WTC11 (cell line): Measurements from ENCODE around the gene DNAJB8. TPM values are rescaled to one million over a fixed set of nuclear protein-coding genes. Genes with fewer than 3 reads are reported as not detected.

Experiments
- ATAC-seq: fragments of 200-7000 bp; cut with Tn5 transposase; 2 replicates; pipeline ENCODE4 v1.10.0; 2021; ENCODE audit warnings: mild to moderate bottlenecking, moderate library complexity
- CTCF ChIA-PET: fragments of 300-600 bp; sonication (Branson Sonifier 250); formaldehyde crosslinking; loops from one replicate; lab custom pipeline; 2021; ENCODE audit warnings: antibody characterized with exemption; lab: Charles Lee
- POLR2A ChIA-PET: fragments of 350-600 bp; sonication (Branson Sonifier 250); formaldehyde crosslinking; loops from one replicate; lab custom pipeline; 2021; ENCODE audit warnings: antibody characterized with exemption; lab: Charles Lee
- DNase-seq: peaks from one replicate; pipeline ENCODE4 v3.0.0; 2021; ENCODE audit warnings: low spot score
- H3K27ac Mint-ChIP-seq: 2 replicates; pipeline ENCODE4 v1.8.0; 2021; ENCODE audit warnings: mixed read lengths
- H3K27me3 Mint-ChIP-seq: 2 replicates; pipeline ENCODE4 v1.8.0; 2021; ENCODE audit warnings: low read depth, mild to moderate bottlenecking, moderate library complexity, mixed read lengths
- H3K36me3 Mint-ChIP-seq: 2 replicates; pipeline ENCODE4 v1.8.0; 2021; ENCODE audit warnings: mixed read lengths
- H3K4me1 Mint-ChIP-seq: 2 replicates; pipeline ENCODE4 v1.8.0; 2022; ENCODE audit warnings: mixed read lengths
- H3K4me3 Mint-ChIP-seq: 2 replicates; pipeline ENCODE4 v1.8.0; 2021; ENCODE audit warnings: mild to moderate bottlenecking, moderate library complexity, mixed read lengths
- H3K9me3 Mint-ChIP-seq: 2 replicates; pipeline ENCODE4 v1.8.0; 2021; ENCODE audit warnings: mixed read lengths
- CTCF ChIP-seq: fragments of 200-600 bp; IDR thresholded peaks from 2 replicates; pipeline ENCODE4 v1.8.0; 2022; ENCODE audit warnings: antibody characterized with exemption
- E2F1 ChIP-seq: sonication (generic); formaldehyde crosslinking; IDR thresholded peaks from 2 replicates; pipeline ENCODE4 v1.8.0; 2022; ENCODE audit warnings: mild to moderate bottlenecking, missing genetic modification reagents
- ELF4 ChIP-seq: sonication (generic); formaldehyde crosslinking; IDR thresholded peaks from 2 replicates; pipeline ENCODE4 v1.8.1; 2022; ENCODE audit warnings: low read depth, mild to moderate bottlenecking, moderate library complexity, missing genetic modification reagents
- ETV6 ChIP-seq: sonication (generic); formaldehyde crosslinking; IDR thresholded peaks from 2 replicates; pipeline ENCODE4 v1.8.1; 2022; ENCODE audit warnings: mild to moderate bottlenecking, missing genetic modification reagents
- GTF2I ChIP-seq: fragments of 250-450 bp; sonication (Bioruptor Pico); conservative IDR thresholded peaks from 2 replicates; pipeline ENCODE4 v1.4.0; 2021; ENCODE audit warnings: mild to moderate bottlenecking
- IRF1 ChIP-seq: sonication (generic); formaldehyde crosslinking; IDR thresholded peaks from 2 replicates; pipeline ENCODE4 v1.8.0; 2023; ENCODE audit warnings: missing genetic modification reagents
- JUN ChIP-seq: sonication (generic); formaldehyde crosslinking; IDR thresholded peaks from 2 replicates; pipeline ENCODE4 v1.8.0; 2023; ENCODE audit warnings: mild to moderate bottlenecking, missing genetic modification reagents
- NR1H2 ChIP-seq: sonication (generic); formaldehyde crosslinking; IDR thresholded peaks from 2 replicates; pipeline ENCODE4 v1.9.0; 2021; ENCODE audit warnings: mild to moderate bottlenecking, moderate library complexity, missing genetic modification reagents
- PREB ChIP-seq: sonication (generic); formaldehyde crosslinking; IDR thresholded peaks from 2 replicates; pipeline ENCODE4 v1.8.1; 2022; ENCODE audit warnings: mild to moderate bottlenecking, missing genetic modification reagents, moderate library complexity, borderline replicate concordance
- RELA ChIP-seq: sonication (generic); formaldehyde crosslinking; IDR thresholded peaks from 2 replicates; pipeline ENCODE4 v1.8.1; 2022; ENCODE audit warnings: missing genetic modification reagents, mild to moderate bottlenecking, borderline replicate concordance
- TCF7 ChIP-seq: sonication (generic); formaldehyde crosslinking; IDR thresholded peaks from 2 replicates; pipeline ENCODE4 v1.8.0; 2022; ENCODE audit warnings: mild to moderate bottlenecking, low read depth, missing genetic modification reagents, moderate library complexity
- ZNF232 ChIP-seq: sonication (generic); formaldehyde crosslinking; IDR thresholded peaks from 2 replicates; pipeline ENCODE4 v1.8.0; 2022; ENCODE audit warnings: mild to moderate bottlenecking, missing genetic modification reagents
- ZNF281 ChIP-seq: sonication (generic); formaldehyde crosslinking; IDR thresholded peaks from 2 replicates; pipeline ENCODE4 v1.8.0; 2023; ENCODE audit warnings: mild to moderate bottlenecking, missing genetic modification reagents
- total RNA-seq: library from RNA; stranded (reverse); gene quantifications from 3 replicates; pipeline ENCODE4 v1.2.3, GENCODE V29; 2021
- TF ChIP-seq, protein P1 (sequence below): sonication (generic); formaldehyde crosslinking; IDR thresholded peaks from 2 replicates; pipeline ENCODE4 v1.8.0; 2022; ENCODE audit warnings: mild to moderate bottlenecking, missing genetic modification reagents

Gene DNAJB8
- total RNA-seq, 1 experiment from 2014 or later, result not detected

DNA sequence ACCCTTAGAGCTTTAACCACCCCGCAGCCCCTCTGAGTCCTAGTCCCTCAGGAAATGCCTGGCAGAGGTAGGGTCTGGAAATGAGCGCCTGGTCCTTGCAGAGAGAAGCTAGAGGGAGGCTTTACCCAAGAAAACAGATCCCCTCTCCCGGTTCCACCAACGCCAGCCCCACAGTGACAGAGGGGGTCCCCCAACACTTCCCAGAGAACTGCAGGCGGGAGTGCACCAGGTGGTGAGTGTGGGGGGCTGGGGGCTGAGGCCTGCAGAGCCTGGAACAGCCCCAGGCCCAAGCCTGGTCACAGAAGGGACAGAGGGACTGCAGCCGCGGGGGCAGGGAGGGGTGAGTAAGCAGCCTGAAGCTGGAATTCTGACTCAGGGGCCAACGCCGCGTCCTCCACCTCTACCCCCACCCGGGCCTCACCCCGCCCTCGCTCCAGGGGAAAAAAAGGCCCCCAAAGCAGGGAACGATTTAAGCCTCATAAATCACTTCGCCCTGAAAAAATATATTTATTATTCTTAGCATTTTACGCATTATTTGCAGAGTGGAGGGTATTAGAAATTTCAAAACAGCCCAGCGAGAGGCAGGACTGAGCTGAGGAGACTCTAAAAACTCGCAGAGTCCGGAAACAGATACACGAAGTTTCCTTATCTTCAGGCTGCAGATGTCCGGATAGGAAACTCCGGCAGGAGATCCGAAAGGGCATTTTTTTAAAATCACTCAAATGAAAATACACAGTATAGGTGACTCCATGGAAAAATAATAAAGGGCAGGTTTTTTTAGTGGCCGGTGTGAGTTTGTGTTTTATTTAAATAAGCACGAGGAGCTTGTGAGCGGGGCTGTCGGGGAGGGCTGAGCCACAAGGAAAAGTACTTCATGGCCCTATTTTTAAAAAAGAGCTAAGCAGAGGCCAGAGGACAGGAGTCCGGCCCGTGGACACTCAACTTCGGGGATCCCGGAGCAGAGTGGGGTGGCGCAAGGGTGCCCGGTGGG, 16.3 kb upstream of the DNAJB8 start:
- ATAC-seq, result no peak
- H3K4me3 Mint-ChIP-seq, result peak overlapping the region; percentile 57
- ChIA-PET POLR2A (interaction anchor here (0.6 to 1.2 kb wide), 3 partner anchors 34 to 102 kb away, joined by 3 to 5 read pairs (median 3); no protein-coding TSS in a partner anchor), CTCF (interaction anchor here (0.7 to 6.6 kb wide), 17 partner anchors 9 to 197 kb away, joined by 3 to 45 read pairs (median 5); partner anchors contain the start of gene GATA2)
- TF ChIP-seq RELA (no peak), E2F1 (no peak), ZNF232 (CRISPR knock-in tag) (no peak), PREB (no peak), NR1H2 (CRISPR knock-in tag) (no peak), CTCF (no peak), GTF2I (CRISPR knock-in tag) (no peak), ELF4 (no peak), ETV6 (no peak), ZNF281 (CRISPR knock-in tag) (no peak), JUN (CRISPR knock-in tag) (no peak), TCF7 (CRISPR knock-in tag) (no peak), IRF1 (no peak)
- TF ChIP-seq, protein P1, sequence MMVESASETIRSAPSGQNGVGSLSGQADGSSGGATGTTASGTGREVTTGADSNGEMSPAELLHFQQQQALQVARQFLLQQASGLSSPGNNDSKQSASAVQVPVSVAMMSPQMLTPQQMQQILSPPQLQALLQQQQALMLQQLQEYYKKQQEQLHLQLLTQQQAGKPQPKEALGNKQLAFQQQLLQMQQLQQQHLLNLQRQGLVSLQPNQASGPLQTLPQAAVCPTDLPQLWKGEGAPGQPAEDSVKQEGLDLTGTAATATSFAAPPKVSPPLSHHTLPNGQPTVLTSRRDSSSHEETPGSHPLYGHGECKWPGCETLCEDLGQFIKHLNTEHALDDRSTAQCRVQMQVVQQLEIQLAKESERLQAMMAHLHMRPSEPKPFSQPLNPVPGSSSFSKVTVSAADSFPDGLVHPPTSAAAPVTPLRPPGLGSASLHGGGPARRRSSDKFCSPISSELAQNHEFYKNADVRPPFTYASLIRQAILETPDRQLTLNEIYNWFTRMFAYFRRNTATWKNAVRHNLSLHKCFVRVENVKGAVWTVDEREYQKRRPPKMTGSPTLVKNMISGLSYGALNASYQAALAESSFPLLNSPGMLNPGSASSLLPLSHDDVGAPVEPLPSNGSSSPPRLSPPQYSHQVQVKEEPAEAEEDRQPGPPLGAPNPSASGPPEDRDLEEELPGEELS (CRISPR knock-in tag), result no peak
- H3K9me3 Mint-ChIP-seq, result no peaks in the 10 kb centered on the region
- peaks cover 100% of the 10 kb centered on the region for H3K27me3 Mint-ChIP-seq
- peaks cover 64% of the 10 kb centered on the region for H3K4me1 Mint-ChIP-seq
- DNase-seq, result peak; percentile 47
- H3K36me3 Mint-ChIP-seq, result no peaks in the 10 kb centered on the region; the same call in 1 of the 2 replicates
- no peak overlapping the region for H3K27ac Mint-ChIP-seq
